Type B pancreatic cell (in vitro differentiated cells): Measurements from ENCODE around the gene SLC47A2. TPM values are rescaled to one million over a fixed set of nuclear protein-coding genes. Genes with fewer than 3 reads are reported as not detected.
"Not testable (repeated sequence)": the region's sequence is repeated elsewhere in the genome, so short reads cannot be mapped to it uniquely, and the experiment has no call there.

Source experiments
- DNase-seq: peaks from one replicate; pipeline ENCODE4 v3.0.0; 2021; ENCODE audit warnings: mixed read lengths; ENCODE audit not compliant: unreplicated experiment; ENCODE audit errors: extremely low spot score
- H3K27ac Mint-ChIP-seq: 2 replicates; pipeline ENCODE4 v1.8.0; 2021; ENCODE audit warnings: mild to moderate bottlenecking, mixed read lengths
- H3K27me3 Mint-ChIP-seq: 2 replicates; pipeline ENCODE4 v1.8.0; 2021; ENCODE audit warnings: mixed read lengths
- H3K36me3 Mint-ChIP-seq: 2 replicates; pipeline ENCODE4 v1.8.0; 2021; ENCODE audit warnings: mixed read lengths
- H3K4me1 Mint-ChIP-seq: one replicate; pipeline ENCODE4 v1.8.0; 2021; ENCODE audit warnings: mixed read lengths; ENCODE audit not compliant: unreplicated experiment
- H3K4me3 Mint-ChIP-seq: 2 replicates; pipeline ENCODE4 v1.8.0; 2021; ENCODE audit warnings: mild to moderate bottlenecking, mixed read lengths
- H3K9me3 Mint-ChIP-seq: 2 replicates; pipeline ENCODE4 v1.8.0; 2021; ENCODE audit warnings: mixed read lengths
- CTCF ChIP-seq: fragments of 200-600 bp; sonication (generic); conservative IDR thresholded peaks from 2 replicates; pipeline ENCODE4 v1.5.0; 2021; ENCODE audit warnings: antibody characterized with exemption, mild to moderate bottlenecking
- long read RNA-seq: library from polyadenylated mRNA; unstranded; transcript quantifications from one replicate; pipeline ENCODE4 v2.0.0, GENCODE V29; 2020
- total RNA-seq: library from RNA; stranded (reverse); gene quantifications from 2 replicates; pipeline ENCODE4 v1.2.1, GENCODE V29; 2021; ENCODE audit warnings: low replicate concordance

The SLC47A2 gene
- not detected in 2 replicates for total RNA-seq
- long read RNA-seq: 0 reads

GRCh38 chr17:19716108-19717030 is at the start of gene SLC47A2:
Gene SLC47A2 (minus strand): TSS chr17:19716584. CDS start chr17:19716555, 29 bp downstream.
- no peak for TF ChIP-seq CTCF
- Mint-ChIP-seq H3K27me3 (peaks cover 3% of the 10 kb centered on the region), H3K36me3 (no peaks in the 10 kb centered on the region), H3K4me3 (no peak within 1 kb of the TSS), H3K27ac (no peak within 1 kb of the TSS), H3K4me1 (peaks cover 20% of the 10 kb centered on the region), H3K9me3 (no peaks in the 10 kb centered on the region)
- DNase-seq: no peak

- no peak for TF ChIP-seq CTCF
- Mint-ChIP-seq H3K4me3 (no peak overlapping the region), H3K27me3 (peaks cover under 1% of the 10 kb centered on the region), H3K4me1 (no peaks in the 10 kb centered on the region), H3K36me3 (no peaks in the 10 kb centered on the region), H3K27ac (no peak overlapping the region), H3K9me3 (no peaks in the 10 kb centered on the region)
- DNase-seq: no peak
Measured at GRCh38 chr17:19766016-19766415, 49.6 kb upstream of the SLC47A2 start.

GRCh38 chr17:19763991-19764390 is 47.6 kb upstream of the SLC47A2 start:
- not testable (repeated sequence) for H3K4me3 Mint-ChIP-seq, DNase-seq, H3K9me3 Mint-ChIP-seq, H3K36me3 Mint-ChIP-seq, H3K4me1 Mint-ChIP-seq, H3K27ac Mint-ChIP-seq, H3K27me3 Mint-ChIP-seq

GRCh38 chr17:19763416-19763815 is 47.0 kb upstream of the SLC47A2 start:
- no peak for TF ChIP-seq CTCF
- Mint-ChIP-seq H3K36me3 (no peaks in the 10 kb centered on the region), H3K27me3 (peaks cover 8% of the 10 kb centered on the region), H3K9me3 (no peaks in the 10 kb centered on the region), H3K4me3 (no peak overlapping the region), H3K4me1 (no peaks in the 10 kb centered on the region), H3K27ac (no peak overlapping the region)
- DNase-seq: no peak

GRCh38 chr17:19762515-19762961 is 46.2 kb upstream of the SLC47A2 start:
- peak; percentile 87 for TF ChIP-seq CTCF
- H3K36me3 Mint-ChIP-seq: no peaks in the 10 kb centered on the region
- H3K9me3 Mint-ChIP-seq: no peaks in the 10 kb centered on the region
- DNase-seq: peak; percentile 80
- no peak overlapping the region for H3K27ac Mint-ChIP-seq
- H3K4me1 Mint-ChIP-seq: no peaks in the 10 kb centered on the region
- H3K4me3 Mint-ChIP-seq: no peak overlapping the region
- H3K27me3 Mint-ChIP-seq: peaks cover 8% of the 10 kb centered on the region

- Mint-ChIP-seq H3K4me1 (no peaks in the 10 kb centered on the region), H3K27me3 (peaks cover 8% of the 10 kb centered on the region), H3K36me3 (no peaks in the 10 kb centered on the region), H3K27ac (no peak overlapping the region), H3K4me3 (no peak overlapping the region), H3K9me3 (no peaks in the 10 kb centered on the region)
- DNase-seq: peak; percentile 29
- TF ChIP-seq CTCF: no peak
Measured at GRCh38 chr17:19760746-19761145, 44.4 kb upstream of the SLC47A2 start.
